GM19468 (cell line): ENCODE data around the gene SCN9A.
"Not testable (repeated sequence)": the region's sequence is repeated elsewhere in the genome, so short reads cannot be mapped to it uniquely, and the experiment has no call there.

Source experiments
- ATAC-seq: cut with Tn5 transposase; IDR thresholded peaks from one replicate; pipeline ENCODE4 v1.9.1; 2021; ENCODE audit warnings: mild to moderate bottlenecking, moderate library complexity, moderate number of reproducible peaks; ENCODE audit not compliant: unreplicated experiment; ENCODE audit errors: extremely low read depth

SCN9A gene

DNA sequence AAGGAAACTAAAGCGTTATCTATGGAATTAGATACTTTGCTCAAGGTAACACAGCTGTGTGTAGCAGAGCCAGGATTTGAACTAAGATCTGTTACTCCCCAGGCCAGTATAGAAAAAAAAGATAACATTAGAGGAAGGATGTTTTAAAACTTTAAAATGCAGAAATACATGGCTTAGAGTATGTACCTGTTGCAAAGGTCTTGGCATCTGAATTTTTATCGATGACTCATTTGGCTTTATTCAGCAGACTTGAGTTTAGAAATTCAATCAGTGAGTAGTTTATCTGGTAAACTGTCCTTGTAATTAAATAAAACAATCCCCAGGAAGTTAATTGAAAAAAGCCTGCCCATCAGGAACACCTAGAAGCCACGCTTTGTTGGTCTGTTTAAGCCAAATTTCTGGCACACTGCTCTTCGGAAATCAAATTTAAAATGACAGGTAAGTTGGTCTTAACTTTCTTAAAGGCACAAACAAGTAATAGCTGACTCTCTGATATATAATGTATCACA is 36.9 kb downstream of the SCN9A start:
- ATAC-seq = no peak

DNA sequence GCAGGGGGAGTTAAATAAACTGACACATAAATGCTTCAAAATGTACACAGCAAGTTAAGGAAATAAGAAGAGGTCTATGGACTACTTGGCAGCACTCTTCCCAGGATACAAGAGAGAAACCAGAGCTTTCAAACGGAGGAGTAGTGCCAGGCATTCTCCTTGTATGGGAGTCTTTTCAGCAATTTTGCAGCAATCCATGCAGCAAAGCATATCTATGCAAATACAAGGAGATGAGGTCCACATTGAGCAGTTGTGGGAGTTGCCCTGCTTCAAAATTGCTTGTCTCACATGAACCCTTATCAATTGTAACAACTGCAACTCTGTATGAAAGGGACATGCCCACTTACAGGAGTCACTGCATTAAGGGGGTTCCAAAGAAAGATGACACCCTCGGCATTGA is 37.8 kb downstream of the SCN9A start:
- no peak for ATAC-seq

DNA sequence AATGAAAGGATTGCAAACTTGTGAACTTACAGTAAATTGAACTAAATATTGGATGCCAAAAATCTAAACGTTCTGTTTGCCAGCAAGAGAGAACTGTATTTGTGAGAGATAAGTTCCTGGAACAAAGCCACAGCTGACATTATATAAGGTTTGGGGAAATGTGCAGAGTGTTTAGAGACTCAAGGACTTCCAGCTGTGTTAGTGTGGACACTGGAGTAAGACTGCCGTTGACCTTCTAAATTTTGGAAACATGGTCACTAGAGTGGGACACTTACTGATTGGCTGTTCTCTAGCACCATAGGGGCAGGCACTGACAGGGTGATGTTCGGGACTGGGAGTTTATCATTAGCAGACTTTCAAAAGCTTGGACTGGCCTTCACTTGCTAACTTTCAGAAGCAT is 40.5 kb downstream of the SCN9A start:
- ATAC-seq = no peak

DNA sequence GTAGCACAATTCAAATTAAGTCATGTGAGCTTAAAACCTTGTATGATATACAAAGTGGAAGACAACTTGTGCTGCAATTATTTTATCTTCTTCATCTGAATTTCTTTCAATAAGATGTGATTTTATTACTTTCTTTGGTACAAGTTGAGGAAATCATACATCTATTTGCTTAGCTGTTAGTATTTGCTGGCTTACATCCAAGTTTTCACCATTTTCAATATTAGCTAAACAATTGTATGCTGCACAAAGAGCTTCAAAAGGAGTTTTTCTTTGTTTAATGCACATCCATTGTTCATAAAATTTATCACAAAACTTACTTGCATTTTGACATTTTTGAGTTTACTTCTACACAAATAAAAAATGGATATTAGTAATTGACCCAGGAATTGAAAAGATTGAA is 40.9 kb downstream of the SCN9A start:
- no peak for ATAC-seq

DNA sequence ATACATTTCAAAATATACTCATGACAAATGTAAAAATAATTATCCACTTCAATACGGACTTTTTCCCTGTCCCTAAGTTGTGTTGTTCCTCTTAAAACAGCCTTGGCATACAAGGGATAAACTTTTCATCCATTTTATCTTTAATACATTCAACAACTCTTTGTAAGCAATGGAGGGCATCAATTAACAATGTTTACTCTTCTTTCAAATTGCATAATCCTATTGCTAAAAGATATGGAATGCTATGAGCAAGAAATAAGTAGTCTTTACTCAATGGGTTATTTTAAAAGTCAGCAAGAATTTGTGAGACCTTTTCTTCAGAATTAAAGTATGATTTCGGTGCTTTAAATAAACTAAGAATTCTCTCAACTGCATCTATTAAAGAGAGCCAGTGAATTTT is 41.9 kb downstream of the SCN9A start:
- ATAC-seq = no peak

DNA sequence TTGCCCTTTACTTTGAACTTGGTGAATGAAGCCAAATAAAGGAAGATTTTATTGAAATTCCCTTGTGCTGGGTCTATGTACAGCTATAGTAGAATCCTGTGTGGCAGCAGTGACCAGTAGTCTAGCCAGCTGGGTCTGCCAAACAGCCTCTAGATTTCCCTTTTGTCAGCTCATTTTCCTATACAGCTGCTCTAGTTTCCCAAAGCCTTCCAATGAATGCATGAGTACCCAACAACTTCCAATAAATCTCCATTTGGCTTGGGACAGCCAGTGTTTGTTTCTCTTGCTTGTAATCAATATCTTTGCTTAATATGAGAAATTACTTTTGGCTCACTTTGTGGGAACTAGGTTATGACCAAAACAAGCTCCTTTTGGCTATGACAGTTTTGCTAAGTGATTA is 43.6 kb downstream of the SCN9A start:
- no peak for ATAC-seq

DNA sequence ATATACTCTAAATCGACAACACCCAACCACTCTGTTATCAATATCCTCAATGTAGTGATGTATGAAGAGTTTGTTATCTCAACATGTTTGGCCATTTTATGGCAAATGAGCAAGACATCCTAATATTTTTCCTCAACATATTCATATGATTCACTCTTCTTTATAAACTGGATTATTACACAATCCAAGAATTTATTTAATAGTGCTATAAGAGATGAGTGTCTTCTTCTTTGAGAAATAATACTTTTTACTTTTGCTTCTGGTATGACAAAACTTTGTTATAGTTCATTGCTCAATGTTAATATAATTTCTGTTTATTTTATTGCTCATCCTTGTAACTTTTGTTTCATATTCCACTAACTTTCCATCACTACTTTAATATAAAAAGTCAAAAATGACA is 44.3 kb downstream of the SCN9A start:
- ATAC-seq = no peak

DNA sequence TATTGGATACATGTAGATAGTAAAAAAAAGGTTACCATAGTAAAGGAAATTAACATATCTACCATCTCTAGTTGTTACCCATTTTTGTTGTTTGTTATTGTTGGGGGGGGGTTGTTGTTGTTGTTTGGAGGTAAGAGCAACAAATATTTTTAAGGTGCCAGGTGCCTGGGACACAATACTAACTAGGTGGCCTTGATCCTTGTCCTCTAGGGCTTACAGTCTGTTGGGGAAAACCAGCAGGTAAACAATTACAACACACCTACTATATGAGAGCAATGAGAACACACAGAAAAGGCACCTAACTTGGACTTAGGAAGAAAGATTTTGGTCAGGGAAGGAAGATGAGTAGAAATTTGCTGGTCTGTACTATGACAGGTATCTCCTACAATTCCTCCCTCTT is 46.3 kb downstream of the SCN9A start:
- ATAC-seq = no peak

DNA sequence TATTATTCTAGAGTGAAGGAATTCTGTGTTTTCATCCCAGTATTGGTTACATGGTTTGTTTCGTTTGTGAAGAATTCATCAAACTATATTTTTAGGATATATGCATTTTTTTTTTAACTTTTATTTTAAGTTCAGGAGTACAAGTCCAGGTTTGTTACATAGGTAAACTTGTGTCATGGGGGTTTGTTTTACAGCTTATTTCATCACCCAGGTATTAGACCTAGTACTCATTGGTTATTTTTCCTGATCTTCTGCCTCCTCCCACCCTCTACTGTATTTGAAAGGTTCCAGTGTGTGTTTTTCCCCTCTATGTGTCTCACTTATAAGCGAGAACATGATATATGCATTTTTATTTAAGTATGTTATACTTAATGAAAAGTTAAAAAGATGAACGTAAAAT is 47.6 kb downstream of the SCN9A start:
- no peak for ATAC-seq

DNA sequence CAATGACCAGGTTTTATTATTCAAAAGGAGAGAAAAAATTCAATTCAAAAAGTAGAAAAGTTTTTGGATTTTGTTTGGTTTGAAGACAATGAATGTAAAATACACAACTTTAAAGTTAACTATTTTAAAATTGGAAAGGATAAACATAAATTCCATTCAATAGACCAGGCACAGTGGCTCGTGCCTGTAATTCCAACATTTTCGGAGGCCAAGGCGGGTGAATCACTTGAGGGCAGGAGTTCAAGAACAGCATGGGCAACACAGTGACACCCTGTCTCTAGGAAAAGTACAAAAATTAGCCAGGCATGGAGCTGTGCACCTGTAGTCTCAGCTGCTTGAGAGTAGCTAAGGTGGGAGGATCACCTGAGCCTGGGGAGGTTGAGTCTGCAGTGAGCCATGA is 54.7 kb downstream of the SCN9A start:
- ATAC-seq = no peak

DNA sequence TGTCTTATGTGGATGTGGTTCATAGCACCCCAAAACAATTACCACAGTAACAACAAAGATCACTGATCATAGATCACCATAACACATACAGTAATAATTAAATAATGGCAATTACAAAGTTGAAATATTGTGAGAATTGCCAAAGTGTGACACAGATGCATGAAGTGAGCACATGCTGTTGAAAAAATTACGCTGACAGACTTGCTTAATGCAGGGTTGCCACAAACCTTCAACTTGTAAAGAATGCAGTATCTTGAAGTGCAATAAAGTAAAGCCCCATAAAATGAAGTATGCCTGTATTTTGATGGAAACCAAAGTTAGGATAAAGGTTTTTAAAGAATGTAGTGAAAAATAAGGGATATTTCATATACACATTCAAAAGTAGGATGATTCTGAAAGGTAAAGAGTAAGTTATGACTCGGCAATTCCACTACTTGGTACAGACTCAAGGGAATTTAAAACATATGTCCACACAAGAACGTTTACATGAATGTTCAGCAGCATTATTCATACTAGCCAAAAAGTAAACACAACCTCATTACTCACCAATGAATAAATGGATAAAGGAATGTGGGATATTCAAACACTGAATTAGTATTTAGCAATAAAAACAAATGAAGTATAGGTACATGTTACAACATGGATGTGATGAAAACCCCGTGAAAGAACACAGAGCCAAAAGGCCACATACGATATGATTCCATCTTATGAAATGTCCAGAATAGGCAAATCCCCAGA is 61.6 kb downstream of the SCN9A start:
- ATAC-seq = no peak

DNA sequence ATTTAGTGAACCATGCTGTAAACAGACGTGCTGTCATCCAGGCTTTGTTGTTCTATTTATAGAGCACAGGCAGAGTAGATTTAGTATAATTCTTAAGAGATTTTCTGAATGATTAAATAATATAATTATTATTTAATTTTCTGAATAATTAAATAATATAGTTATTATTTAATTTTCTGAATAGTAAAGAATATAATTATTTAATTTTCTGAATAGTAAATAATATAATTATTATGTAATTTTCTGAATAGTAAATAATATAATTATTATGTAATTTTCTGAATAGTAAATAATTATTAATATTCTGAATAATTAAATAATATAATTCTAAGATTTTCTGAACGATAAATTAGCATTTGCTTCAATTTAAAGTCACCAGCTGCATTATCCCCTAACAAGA is 62.9 kb downstream of the SCN9A start:
- not testable (repeated sequence) for ATAC-seq

DNA sequence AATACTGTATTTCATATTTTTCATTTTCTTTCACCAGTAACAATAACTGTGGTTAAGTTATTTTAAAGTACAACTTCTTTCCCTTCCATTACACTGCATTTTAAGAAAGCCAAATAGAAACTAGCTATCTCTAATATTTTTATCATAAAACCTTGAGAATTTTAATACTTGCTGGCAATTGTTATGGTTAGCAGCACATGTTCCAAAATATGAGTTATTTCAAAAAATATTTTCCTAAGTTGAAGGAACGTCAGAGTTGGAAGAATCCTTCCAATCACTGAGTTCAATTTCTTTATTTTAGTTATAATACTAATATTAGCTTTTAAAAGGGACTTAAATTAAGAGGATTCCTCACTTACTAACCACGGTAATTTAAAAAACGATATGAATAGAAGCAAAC is 68.4 kb downstream of the SCN9A start:
- ATAC-seq = no peak

DNA sequence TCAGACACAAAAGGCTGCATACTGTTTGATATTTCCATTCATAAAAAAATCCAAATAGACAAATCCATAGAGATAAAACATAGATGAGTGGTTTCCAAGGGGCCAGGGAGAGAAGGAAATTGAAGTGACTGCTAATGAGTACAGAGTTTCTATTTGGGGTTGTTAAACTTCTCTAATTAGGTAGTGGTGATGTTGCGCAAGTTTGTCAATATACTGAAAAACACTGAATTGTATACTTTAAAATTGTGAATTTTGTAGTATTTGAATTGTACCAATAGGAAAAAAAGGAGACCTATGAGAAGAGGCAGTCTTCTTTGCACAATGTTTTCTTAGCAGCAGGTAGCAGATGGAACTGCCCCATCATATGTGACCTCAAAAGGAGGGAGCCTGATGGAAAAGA is 71.1 kb downstream of the SCN9A start:
- ATAC-seq = no peak

DNA sequence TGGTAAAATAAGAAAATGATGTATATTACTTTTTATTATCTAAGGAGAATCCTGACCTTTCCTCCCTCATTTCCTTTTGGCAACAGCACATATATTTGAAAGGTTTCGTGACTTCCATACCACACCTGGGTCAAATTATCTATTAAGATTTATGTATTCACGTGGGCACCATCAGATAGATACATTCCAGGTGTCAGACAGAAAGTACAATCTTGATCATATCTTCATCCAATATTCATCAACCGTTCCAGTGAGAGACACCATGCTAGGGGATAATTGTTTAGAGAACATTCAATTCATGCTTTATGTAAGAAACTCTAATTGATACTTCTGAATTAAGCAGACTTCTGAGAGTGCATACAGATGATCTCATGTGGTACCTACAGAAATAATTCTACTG is 73.7 kb downstream of the SCN9A start:
- ATAC-seq = no peak

DNA sequence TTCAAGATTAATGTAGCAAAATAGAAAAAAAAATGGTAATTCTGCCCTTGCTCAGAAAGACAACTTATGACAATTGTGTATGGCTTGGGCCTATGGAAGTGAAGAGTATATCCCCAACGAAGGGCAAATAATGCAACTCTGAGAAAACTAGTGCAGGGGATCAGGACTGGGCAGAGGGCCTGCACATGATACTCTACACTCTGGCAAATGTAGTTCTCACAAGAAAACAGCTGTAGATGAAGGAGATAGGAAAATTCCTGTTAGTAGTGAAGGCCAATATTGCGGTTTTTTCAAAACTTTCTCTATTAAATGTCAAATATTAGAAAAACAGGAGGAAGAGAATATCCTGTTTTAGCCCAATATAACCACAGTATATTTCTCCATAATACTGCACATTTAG is 77.8 kb downstream of the SCN9A start:
- no peak for ATAC-seq

DNA sequence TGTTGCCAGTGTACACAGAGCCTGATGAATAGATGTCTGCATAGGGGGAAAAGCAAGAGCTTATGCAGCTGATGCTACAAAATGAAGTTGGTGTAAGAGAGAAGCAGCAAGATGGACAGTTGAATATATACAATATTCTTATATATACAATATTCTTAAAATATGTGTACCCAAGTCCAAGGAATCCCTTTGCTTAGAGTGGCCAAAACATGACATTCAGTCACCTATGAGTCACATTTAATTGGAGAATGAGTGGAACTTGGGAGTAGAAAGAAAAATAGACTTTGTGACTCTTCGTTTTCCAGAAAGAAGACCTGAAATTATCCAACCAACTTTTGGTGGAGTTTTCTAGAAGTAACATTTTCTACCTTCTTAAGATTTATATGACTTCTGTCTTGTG is 81.8 kb downstream of the SCN9A start:
- no peak for ATAC-seq

DNA sequence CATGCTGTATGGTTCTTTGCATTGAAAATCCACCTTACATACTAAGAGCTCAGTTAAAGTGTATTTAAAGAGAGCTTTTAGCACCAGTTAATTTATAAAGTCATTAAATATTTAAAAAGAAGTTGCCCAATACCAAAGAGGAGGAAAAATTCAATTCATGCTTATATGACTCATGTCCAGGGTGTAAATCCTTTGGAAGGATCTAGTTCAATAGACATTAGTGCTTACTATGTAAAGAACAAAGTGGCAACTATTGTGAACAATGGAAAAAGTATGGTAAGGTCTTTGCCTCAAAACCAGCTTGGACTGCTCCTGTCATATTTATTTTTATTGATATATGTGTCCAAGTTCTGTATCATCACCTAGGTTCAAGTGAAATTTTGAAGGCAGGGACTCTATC is 90.5 kb downstream of the SCN9A start:
- no peak for ATAC-seq

DNA sequence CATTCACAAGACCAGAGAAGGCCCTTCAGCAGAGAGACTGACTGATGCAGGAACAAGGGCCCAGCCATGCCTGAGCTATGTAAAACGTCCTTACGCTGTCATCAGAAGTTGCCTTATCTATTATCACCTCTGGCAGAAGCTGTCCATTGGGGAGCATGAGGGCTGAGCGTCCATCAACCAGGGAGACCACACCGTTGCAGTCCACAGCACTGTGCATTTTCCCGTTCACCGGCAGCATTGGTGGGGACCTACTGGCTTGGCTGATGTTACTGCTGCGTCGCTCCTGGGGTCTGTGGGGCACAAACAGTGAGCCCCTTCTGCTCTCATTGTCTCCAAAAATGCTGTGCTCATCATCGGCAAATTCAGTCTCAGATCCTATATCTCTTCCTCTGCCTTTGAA is 91.4 kb downstream of the SCN9A start:
- ATAC-seq = no peak

DNA sequence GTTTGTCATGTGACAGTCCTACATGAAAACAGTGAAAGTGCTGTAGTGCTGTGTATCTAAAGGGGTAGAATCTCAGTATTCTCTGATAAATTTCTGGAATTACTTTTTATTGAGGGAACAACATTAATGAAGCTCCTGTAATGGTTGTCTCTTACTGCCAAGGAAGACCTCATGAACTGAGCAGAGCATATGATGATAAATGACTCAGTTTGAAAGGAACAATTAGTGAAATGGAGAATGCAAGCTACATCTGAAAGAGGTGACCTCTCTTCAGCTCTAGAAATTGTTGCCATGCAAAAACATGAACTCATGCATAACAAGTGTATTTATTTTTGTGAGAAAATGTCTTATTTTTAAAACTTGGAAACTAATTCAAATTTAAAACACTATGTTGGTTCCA is 93.6 kb downstream of the SCN9A start:
- ATAC-seq = no peak

DNA sequence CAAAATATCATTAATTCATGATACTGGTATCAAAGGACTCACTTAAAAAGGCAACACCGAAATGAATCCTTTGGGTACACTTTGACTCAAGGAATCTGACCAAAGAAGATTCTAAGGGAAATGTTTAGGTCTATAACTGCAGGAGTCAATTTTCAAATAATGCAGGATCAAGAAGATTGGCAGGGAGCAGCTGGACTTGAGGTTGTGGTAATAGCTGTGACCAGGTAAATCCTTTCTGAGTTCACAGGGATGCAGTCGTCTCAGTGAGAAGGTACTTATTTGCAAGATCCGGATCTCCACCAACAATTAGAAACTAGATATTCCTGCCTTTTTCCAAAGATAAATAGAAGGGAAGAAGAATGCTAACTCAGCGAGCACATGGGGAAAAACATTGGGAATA is 96.9 kb downstream of the SCN9A start:
- no peak for ATAC-seq

DNA sequence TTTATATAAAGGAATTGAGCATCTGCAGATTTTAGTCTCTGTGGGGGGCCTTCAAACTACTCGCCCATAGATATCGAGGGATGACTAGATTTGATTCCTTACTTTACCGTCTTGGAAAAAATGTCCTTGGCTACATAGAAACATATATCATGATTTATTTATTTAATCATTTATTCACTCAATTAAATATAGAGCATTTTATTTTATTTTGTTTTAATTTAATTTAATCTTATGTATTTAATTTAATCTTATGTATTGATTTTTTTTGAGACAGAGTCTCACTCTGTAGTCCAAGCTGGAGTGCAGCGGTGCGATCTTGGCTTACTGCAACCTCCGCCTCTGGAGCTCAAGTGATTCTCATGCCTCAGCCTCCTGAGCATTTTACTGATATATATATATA is 105.4 kb downstream of the SCN9A start:
- no peak for ATAC-seq

DNA sequence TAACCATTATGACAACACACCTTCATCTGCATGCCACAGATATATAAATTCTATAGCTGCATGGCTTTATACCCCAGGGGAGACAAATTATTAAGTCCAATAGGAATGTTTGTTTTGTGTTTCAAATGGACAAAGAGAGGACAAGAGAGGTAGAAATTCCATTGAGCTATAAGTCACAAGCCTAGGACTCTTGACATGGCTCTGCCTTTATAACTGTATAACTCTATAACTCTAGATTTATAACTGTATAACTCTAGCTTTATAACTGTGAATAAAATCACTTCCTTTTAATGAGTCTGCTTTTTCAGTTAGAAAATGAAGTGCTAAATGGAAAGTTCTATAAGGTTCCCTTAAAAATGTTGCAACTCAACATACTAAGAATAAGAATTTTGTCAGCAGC is 106.4 kb downstream of the SCN9A start:
- ATAC-seq = no peak
